PC-9 (cell line): ENCODE data around the gene PCLO.
"Not testable (repeated sequence)": the region's sequence is repeated elsewhere in the genome, so short reads cannot be mapped to it uniquely, and the experiment has no call there.

Experiments used
- CTCF ChIP-seq: fragments of 200-600 bp; sonication (generic); conservative IDR thresholded peaks from 2 replicates; pipeline ENCODE4 v1.6.1; 2017; ENCODE audit warnings: mixed run types, antibody characterized with exemption, mild to moderate bottlenecking, moderate library complexity
- EZH2 ChIP-seq: fragments of 200-600 bp; sonication (generic); IDR thresholded peaks from 2 replicates; pipeline ENCODE4 v1.8.0; 2017; ENCODE audit warnings: antibody characterized with exemption, low read depth

- not testable (repeated sequence) for TF ChIP-seq CTCF, EZH2
Measured at GRCh38 chr7:82706344-82706743, 456.3 kb downstream of the PCLO start.
